ENCODE results near the gene EFCAB6. TPM values are rescaled to one million over a fixed set of nuclear protein-coding genes. Genes with fewer than 3 reads are reported as not detected.

Gene EFCAB6
- total RNA-seq, 2 donors from 2014 or later, result 3.3 to 10.5 TPM

GRCh38 chr22:43754176-43754575, 57.9 kb downstream of the EFCAB6 start:
- DNase-seq (ENCODE audit: low spot score), result no peak
- intact Hi-C loops (cut with DNase I), result no loop called here
- no peak overlapping the region for H3K27ac ChIP-seq
- H3K36me3 ChIP-seq, result no peaks in the 10 kb centered on the region
- 79% methylated on average over 5 of the region's 5 CpGs for WGBS
- H3K9me3 ChIP-seq, result no peaks in the 10 kb centered on the region
- TF ChIP-seq CTCF (IDR thresholded peaks at IDR 0.05), result no peak
- H3K4me1 ChIP-seq (replicated peaks), result no peaks in the 10 kb centered on the region
- H3K4me3 ChIP-seq, result no peak overlapping the region
- H3K27me3 ChIP-seq (replicated peaks; ENCODE audit: insufficient read depth), result peaks cover 2% of the 10 kb centered on the region

- Histone ChIP-seq H3K4me1 (replicated peaks) (no peaks in the 10 kb centered on the region), H3K27ac (no peak overlapping the region), H3K4me3 (no peak overlapping the region), H3K36me3 (no peaks in the 10 kb centered on the region), H3K27me3 (replicated peaks; ENCODE audit: insufficient read depth) (peaks cover 2% of the 10 kb centered on the region), H3K9me3 (no peaks in the 10 kb centered on the region)
- TF ChIP-seq CTCF (IDR thresholded peaks at IDR 0.05) (no peak), POLR2A (IDR thresholded peaks at IDR 0.05) (no peak), POLR2AphosphoS5 (IDR thresholded peaks at IDR 0.05) (no peak)
- DNase-seq (ENCODE audit: low spot score), result no peak
- intact Hi-C loops (cut with DNase I), result no loop called here
- WGBS, result 72% methylated on average over 2 of the region's 2 CpGs
Measured at GRCh38 chr22:43753688-43754087, 58.4 kb downstream of the EFCAB6 start.

GRCh38 chr22:43750751-43751150, 61.4 kb downstream of the EFCAB6 start:
- no peak for DNase-seq (ENCODE audit: low spot score)
- Histone ChIP-seq H3K27me3 (replicated peaks; ENCODE audit: insufficient read depth) (peaks cover 2% of the 10 kb centered on the region), H3K9me3 (no peaks in the 10 kb centered on the region), H3K4me3 (no peak overlapping the region), H3K27ac (no peak overlapping the region), H3K36me3 (no peaks in the 10 kb centered on the region), H3K4me1 (replicated peaks) (no peaks in the 10 kb centered on the region)
- 64% methylated on average over 3 of the region's 3 CpGs for WGBS
- intact Hi-C loops (cut with DNase I), result no loop called here
- TF ChIP-seq POLR2A (IDR thresholded peaks at IDR 0.05), result no peak
- no peak for TF ChIP-seq POLR2AphosphoS5 (IDR thresholded peaks at IDR 0.05)
- TF ChIP-seq CTCF (IDR thresholded peaks at IDR 0.05), result no peak

GRCh38 chr22:43749473-43749872, 62.6 kb downstream of the EFCAB6 start:
- H3K36me3 ChIP-seq, result no peaks in the 10 kb centered on the region
- WGBS, result 91% methylated on average over 15 of the region's 15 CpGs
- H3K4me1 ChIP-seq (replicated peaks), result no peaks in the 10 kb centered on the region
- H3K4me3 ChIP-seq, result no peak overlapping the region
- no peaks in the 10 kb centered on the region for H3K9me3 ChIP-seq
- no peak for TF ChIP-seq CTCF (IDR thresholded peaks at IDR 0.05)
- H3K27ac ChIP-seq, result no peak overlapping the region
- no peak for DNase-seq (ENCODE audit: low spot score)
- intact Hi-C loops (cut with DNase I), result no loop called here
- H3K27me3 ChIP-seq (replicated peaks; ENCODE audit: insufficient read depth), result peaks cover 2% of the 10 kb centered on the region

GRCh38 chr22:43747877-43748276, 64.2 kb downstream of the EFCAB6 start:
- H3K36me3 ChIP-seq, result no peaks in the 10 kb centered on the region
- no peak overlapping the region for H3K4me3 ChIP-seq
- H3K27me3 ChIP-seq (replicated peaks; ENCODE audit: insufficient read depth), result peaks cover 2% of the 10 kb centered on the region
- no peaks in the 10 kb centered on the region for H3K4me1 ChIP-seq (replicated peaks)
- no peak for TF ChIP-seq POLR2A (IDR thresholded peaks at IDR 0.05)
- TF ChIP-seq CTCF (IDR thresholded peaks at IDR 0.05), result no peak
- TF ChIP-seq POLR2AphosphoS5 (IDR thresholded peaks at IDR 0.05), result no peak
- DNase-seq (ENCODE audit: low spot score), result no peak
- H3K9me3 ChIP-seq, result no peaks in the 10 kb centered on the region
- intact Hi-C loops (cut with DNase I), result no loop called here
- 88% methylated on average over 6 of the region's 6 CpGs for WGBS
- H3K27ac ChIP-seq, result no peak overlapping the region
